ENCODE data around the gene RAB5IF. TPM values are rescaled to one million over a fixed set of nuclear protein-coding genes. Genes with fewer than 3 reads are reported as not detected.

Gene RAB5IF
- total RNA-seq, 1 donor from 2014 or later, result 65.2 TPM

DNA sequence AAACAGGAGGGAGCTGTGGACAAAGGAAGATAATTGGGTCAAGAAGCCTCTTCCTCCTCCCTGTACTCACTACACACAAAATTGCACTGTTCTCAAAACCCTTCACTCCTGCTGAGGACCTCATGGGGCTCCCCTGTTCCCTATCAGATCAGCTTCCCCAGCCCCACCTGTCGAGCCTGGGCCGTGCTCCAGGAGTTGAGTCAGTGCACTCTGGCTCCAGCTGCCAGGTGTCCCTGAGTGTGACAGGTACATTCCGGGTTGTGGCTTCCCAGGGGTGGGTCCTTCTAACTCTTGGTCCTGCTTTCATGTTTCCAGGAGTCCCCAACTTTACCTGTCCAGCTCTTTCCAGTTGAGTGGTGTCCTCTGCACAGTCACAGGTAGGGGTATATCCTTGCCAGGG, 8.4 kb downstream of the RAB5IF start:
- no peak overlapping the region for H3K27ac Mint-ChIP-seq (ENCODE audit: unreplicated experiment)
- DNase-seq (ENCODE audit: extremely low spot score, unreplicated experiment), result no peak
- H3K27me3 Mint-ChIP-seq (ENCODE audit: unreplicated experiment), result no peaks in the 10 kb centered on the region
- no peaks in the 10 kb centered on the region for H3K9me3 Mint-ChIP-seq (ENCODE audit: unreplicated experiment)
- TF ChIP-seq, protein P1, sequence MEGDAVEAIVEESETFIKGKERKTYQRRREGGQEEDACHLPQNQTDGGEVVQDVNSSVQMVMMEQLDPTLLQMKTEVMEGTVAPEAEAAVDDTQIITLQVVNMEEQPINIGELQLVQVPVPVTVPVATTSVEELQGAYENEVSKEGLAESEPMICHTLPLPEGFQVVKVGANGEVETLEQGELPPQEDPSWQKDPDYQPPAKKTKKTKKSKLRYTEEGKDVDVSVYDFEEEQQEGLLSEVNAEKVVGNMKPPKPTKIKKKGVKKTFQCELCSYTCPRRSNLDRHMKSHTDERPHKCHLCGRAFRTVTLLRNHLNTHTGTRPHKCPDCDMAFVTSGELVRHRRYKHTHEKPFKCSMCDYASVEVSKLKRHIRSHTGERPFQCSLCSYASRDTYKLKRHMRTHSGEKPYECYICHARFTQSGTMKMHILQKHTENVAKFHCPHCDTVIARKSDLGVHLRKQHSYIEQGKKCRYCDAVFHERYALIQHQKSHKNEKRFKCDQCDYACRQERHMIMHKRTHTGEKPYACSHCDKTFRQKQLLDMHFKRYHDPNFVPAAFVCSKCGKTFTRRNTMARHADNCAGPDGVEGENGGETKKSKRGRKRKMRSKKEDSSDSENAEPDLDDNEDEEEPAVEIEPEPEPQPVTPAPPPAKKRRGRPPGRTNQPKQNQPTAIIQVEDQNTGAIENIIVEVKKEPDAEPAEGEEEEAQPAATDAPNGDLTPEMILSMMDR (IDR thresholded peaks at IDR 0.05), result no peak
- H3K36me3 Mint-ChIP-seq (ENCODE audit: unreplicated experiment), result peaks cover 15% of the 10 kb centered on the region
- no peak overlapping the region for H3K4me3 Mint-ChIP-seq (ENCODE audit: unreplicated experiment)
- H3K4me1 Mint-ChIP-seq (ENCODE audit: unreplicated experiment), result no peaks in the 10 kb centered on the region

GRCh38 chr20:36614781-36615557, 9.4 kb downstream of the RAB5IF start:
- no peak overlapping the region for H3K4me3 Mint-ChIP-seq (ENCODE audit: unreplicated experiment)
- H3K36me3 Mint-ChIP-seq (ENCODE audit: unreplicated experiment), result peaks cover 13% of the 10 kb centered on the region
- H3K4me1 Mint-ChIP-seq (ENCODE audit: unreplicated experiment), result no peaks in the 10 kb centered on the region
- no peaks in the 10 kb centered on the region for H3K27me3 Mint-ChIP-seq (ENCODE audit: unreplicated experiment)
- no peaks in the 10 kb centered on the region for H3K9me3 Mint-ChIP-seq (ENCODE audit: unreplicated experiment)
- DNase-seq (ENCODE audit: extremely low spot score, unreplicated experiment), result no peak
- H3K27ac Mint-ChIP-seq (ENCODE audit: unreplicated experiment), result no peak overlapping the region
- TF ChIP-seq, protein P1 (IDR thresholded peaks at IDR 0.05), result no peak

DNA sequence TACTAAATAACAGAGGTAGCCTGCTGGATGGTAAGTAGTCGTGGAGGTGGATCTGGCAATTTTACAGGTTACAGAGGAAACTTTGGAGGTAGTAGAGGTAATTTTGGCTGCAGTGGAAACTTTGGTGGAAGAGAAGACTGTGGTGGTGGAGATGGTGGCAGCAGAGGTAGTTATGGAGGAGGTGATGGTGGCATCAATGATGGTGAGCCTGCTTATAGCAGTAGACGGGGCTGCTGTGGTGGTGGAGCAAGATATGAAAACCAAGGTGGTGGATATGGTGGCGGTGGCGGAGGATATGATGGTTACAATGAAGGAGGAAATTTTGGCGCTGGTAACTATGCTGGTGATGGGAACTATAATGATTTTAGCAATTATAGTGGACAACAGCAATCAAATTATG, 15.3 kb downstream of the RAB5IF start:
- no peaks in the 10 kb centered on the region for H3K36me3 Mint-ChIP-seq (ENCODE audit: unreplicated experiment)
- no peaks in the 10 kb centered on the region for H3K27me3 Mint-ChIP-seq (ENCODE audit: unreplicated experiment)
- H3K4me1 Mint-ChIP-seq (ENCODE audit: unreplicated experiment), result no peaks in the 10 kb centered on the region
- TF ChIP-seq, protein P1 (IDR thresholded peaks at IDR 0.05), result no peak
- H3K27ac Mint-ChIP-seq (ENCODE audit: unreplicated experiment), result no peak overlapping the region
- no peaks in the 10 kb centered on the region for H3K9me3 Mint-ChIP-seq (ENCODE audit: unreplicated experiment)
- H3K4me3 Mint-ChIP-seq (ENCODE audit: unreplicated experiment), result no peak overlapping the region
- no peak for DNase-seq (ENCODE audit: extremely low spot score, unreplicated experiment)

DNA sequence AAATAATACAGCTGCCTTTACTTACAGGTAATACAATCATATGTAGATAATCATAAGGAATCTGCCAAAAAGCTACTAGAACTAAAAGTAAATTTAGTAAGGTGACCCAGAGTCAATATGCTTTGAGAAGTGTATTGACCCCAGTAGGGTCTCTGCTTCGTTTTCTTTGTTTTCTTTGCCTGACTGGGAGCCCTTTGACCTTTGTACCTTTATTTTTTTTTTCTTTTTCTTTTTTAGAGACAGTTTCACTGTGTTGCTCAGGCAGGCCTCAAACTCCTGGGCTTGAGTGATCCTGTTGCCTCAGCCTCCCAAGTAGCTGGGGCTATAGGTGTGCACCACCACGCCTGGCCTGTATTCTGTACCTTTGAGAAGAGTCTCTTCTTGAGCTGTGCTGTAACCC, 17.9 kb downstream of the RAB5IF start:
- no peaks in the 10 kb centered on the region for H3K9me3 Mint-ChIP-seq (ENCODE audit: unreplicated experiment)
- H3K4me3 Mint-ChIP-seq (ENCODE audit: unreplicated experiment), result no peak overlapping the region
- H3K27me3 Mint-ChIP-seq (ENCODE audit: unreplicated experiment), result no peaks in the 10 kb centered on the region
- no peaks in the 10 kb centered on the region for H3K4me1 Mint-ChIP-seq (ENCODE audit: unreplicated experiment)
- TF ChIP-seq, protein P1 (IDR thresholded peaks at IDR 0.05), result no peak
- H3K27ac Mint-ChIP-seq (ENCODE audit: unreplicated experiment), result no peak overlapping the region
- no peak for DNase-seq (ENCODE audit: extremely low spot score, unreplicated experiment)
- no peaks in the 10 kb centered on the region for H3K36me3 Mint-ChIP-seq (ENCODE audit: unreplicated experiment)

DNA sequence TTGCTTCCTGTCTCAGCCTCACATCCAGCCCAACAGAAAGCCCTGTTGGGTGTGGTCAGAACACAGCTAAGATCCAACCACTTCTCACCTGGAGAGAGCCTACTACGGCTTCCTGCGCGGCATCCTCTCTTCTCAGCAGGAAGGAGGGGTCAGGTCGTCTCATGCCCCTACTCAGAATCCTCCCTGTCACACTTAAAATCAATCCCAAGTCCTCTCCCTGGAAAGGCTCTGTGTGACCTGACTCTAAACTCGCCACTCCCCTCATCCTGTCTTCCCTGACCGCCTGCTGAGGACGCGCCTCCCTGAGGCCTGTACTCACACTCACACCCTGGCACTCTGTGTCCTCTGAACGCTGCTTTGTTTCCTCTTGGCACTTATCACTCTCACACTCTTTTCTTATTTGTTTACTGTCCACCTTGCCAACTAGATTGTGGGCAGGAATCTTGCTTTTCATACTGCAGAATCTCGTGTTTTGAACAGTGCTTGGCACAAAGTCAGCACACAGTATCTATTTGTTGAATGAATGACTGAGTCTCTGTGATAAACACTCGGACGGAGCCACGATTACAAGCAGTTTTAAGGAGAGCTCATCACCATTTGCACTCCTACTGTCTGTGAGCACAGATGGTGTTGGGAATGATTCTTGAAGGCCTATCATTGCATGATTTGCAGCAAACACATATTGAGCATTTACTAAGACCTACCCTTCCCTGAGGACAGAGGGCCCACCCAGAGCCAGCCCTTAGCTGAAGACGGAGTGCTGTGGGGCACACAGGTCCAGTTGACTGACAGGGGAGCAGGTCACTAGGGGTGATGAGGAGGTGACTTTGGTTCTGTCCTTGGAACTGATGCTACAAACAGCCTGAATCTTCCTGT, 18.7 kb downstream of the RAB5IF start:
- Mint-ChIP-seq H3K4me1 (ENCODE audit: unreplicated experiment) (no peaks in the 10 kb centered on the region), H3K4me3 (ENCODE audit: unreplicated experiment) (no peak overlapping the region), H3K9me3 (ENCODE audit: unreplicated experiment) (no peaks in the 10 kb centered on the region), H3K27ac (ENCODE audit: unreplicated experiment) (no peak overlapping the region), H3K27me3 (ENCODE audit: unreplicated experiment) (no peaks in the 10 kb centered on the region), H3K36me3 (ENCODE audit: unreplicated experiment) (no peaks in the 10 kb centered on the region)
- DNase-seq (ENCODE audit: extremely low spot score, unreplicated experiment), result no peak
- TF ChIP-seq, protein P1 (IDR thresholded peaks at IDR 0.05), result no peak

Data from osteocyte (in vitro differentiated cells).